Measurements from ENCODE around the gene TRPM6.

TRPM6 gene

GRCh38 chr9:74728176-74728575, 159.5 kb downstream of the TRPM6 start:
- peaks cover 0 to 5% of the 10 kb centered on the region in 2 donors for H3K36me3 ChIP-seq (ENCODE audit: control insufficient read depth in 2 of 2, insufficient read depth in 2 of 2, low read length in 2 of 2)
- H3K9me3 ChIP-seq (ENCODE audit: control insufficient read depth in 2 of 2, low read length in 2 of 2): no peaks in the 10 kb centered on the region
- no peak overlapping the region for H3K27ac ChIP-seq (ENCODE audit: low read depth in 2 of 2, low read length in 2 of 2)
- no peaks in the 10 kb centered on the region for H3K4me1 ChIP-seq (ENCODE audit: control insufficient read depth in 2 of 2, insufficient read depth in 2 of 2, low read length in 2 of 2)
- no peak overlapping the region for H3K4me3 ChIP-seq (ENCODE audit: low read length in 2 of 2)
- no peaks in the 10 kb centered on the region for H3K27me3 ChIP-seq (ENCODE audit: control insufficient read depth in 2 of 2, insufficient read depth in 2 of 2, low read length in 2 of 2)
- no peak overlapping the region for H3K9ac ChIP-seq (ENCODE audit: low read depth in 1 of 2, low read length in 2 of 2)

- Histone ChIP-seq H3K9ac (ENCODE audit: low read depth in 1 of 2, low read length in 2 of 2) (no peak overlapping the region), H3K4me3 (ENCODE audit: low read length in 2 of 2) (no peak overlapping the region), H3K4me1 (ENCODE audit: control insufficient read depth in 2 of 2, insufficient read depth in 2 of 2, low read length in 2 of 2) (no peaks in the 10 kb centered on the region), H3K9me3 (ENCODE audit: control insufficient read depth in 2 of 2, low read length in 2 of 2) (no peaks in the 10 kb centered on the region), H3K27ac (ENCODE audit: low read depth in 2 of 2, low read length in 2 of 2) (no peak overlapping the region), H3K27me3 (ENCODE audit: control insufficient read depth in 2 of 2, insufficient read depth in 2 of 2, low read length in 2 of 2) (no peaks in the 10 kb centered on the region), H3K36me3 (ENCODE audit: control insufficient read depth in 2 of 2, insufficient read depth in 2 of 2, low read length in 2 of 2) (peaks cover 0 to 5% of the 10 kb centered on the region in 2 donors)
Observed at GRCh38 chr9:74726581-74726980, 161.1 kb downstream of the TRPM6 start.

GRCh38 chr9:74724317-74724716, 163.4 kb downstream of the TRPM6 start:
- Histone ChIP-seq H3K27me3 (ENCODE audit: control insufficient read depth in 2 of 2, insufficient read depth in 2 of 2, low read length in 2 of 2) (no peaks in the 10 kb centered on the region), H3K9me3 (ENCODE audit: control insufficient read depth in 2 of 2, low read length in 2 of 2) (no peaks in the 10 kb centered on the region), H3K9ac (ENCODE audit: low read depth in 1 of 2, low read length in 2 of 2) (no peak overlapping the region), H3K36me3 (ENCODE audit: control insufficient read depth in 2 of 2, insufficient read depth in 2 of 2, low read length in 2 of 2) (peaks cover 0 to 5% of the 10 kb centered on the region in 2 donors), H3K4me1 (ENCODE audit: control insufficient read depth in 2 of 2, insufficient read depth in 2 of 2, low read length in 2 of 2) (no peaks in the 10 kb centered on the region), H3K4me3 (ENCODE audit: low read length in 2 of 2) (no peak overlapping the region), H3K27ac (ENCODE audit: low read depth in 2 of 2, low read length in 2 of 2) (no peak overlapping the region)

GRCh38 chr9:74721696-74722660, 165.7 kb downstream of the TRPM6 start:
- H3K27me3 ChIP-seq (ENCODE audit: control insufficient read depth in 2 of 2, insufficient read depth in 2 of 2, low read length in 2 of 2): no peaks in the 10 kb centered on the region
- H3K27ac ChIP-seq (ENCODE audit: low read depth in 2 of 2, low read length in 2 of 2): no peak overlapping the region
- no peak overlapping the region for H3K9ac ChIP-seq (ENCODE audit: low read depth in 1 of 2, low read length in 2 of 2)
- no peaks in the 10 kb centered on the region for H3K9me3 ChIP-seq (ENCODE audit: control insufficient read depth in 2 of 2, low read length in 2 of 2)
- peaks cover 0 to 2% of the 10 kb centered on the region in 2 donors for H3K36me3 ChIP-seq (ENCODE audit: control insufficient read depth in 2 of 2, insufficient read depth in 2 of 2, low read length in 2 of 2)
- H3K4me3 ChIP-seq (ENCODE audit: low read length in 2 of 2): no peak overlapping the region
- no peaks in the 10 kb centered on the region for H3K4me1 ChIP-seq (ENCODE audit: control insufficient read depth in 2 of 2, insufficient read depth in 2 of 2, low read length in 2 of 2)

GRCh38 chr9:74719306-74719705, 168.4 kb downstream of the TRPM6 start:
- H3K36me3 ChIP-seq (ENCODE audit: control insufficient read depth in 2 of 2, insufficient read depth in 2 of 2, low read length in 2 of 2): no peaks in the 10 kb centered on the region
- no peaks in the 10 kb centered on the region for H3K9me3 ChIP-seq (ENCODE audit: control insufficient read depth in 2 of 2, low read length in 2 of 2)
- H3K9ac ChIP-seq (ENCODE audit: low read depth in 1 of 2, low read length in 2 of 2): no peak overlapping the region
- H3K4me3 ChIP-seq (ENCODE audit: low read length in 2 of 2): no peak overlapping the region
- H3K4me1 ChIP-seq (ENCODE audit: control insufficient read depth in 2 of 2, insufficient read depth in 2 of 2, low read length in 2 of 2): no peaks in the 10 kb centered on the region
- no peak overlapping the region for H3K27ac ChIP-seq (ENCODE audit: low read depth in 2 of 2, low read length in 2 of 2)
- no peaks in the 10 kb centered on the region for H3K27me3 ChIP-seq (ENCODE audit: control insufficient read depth in 2 of 2, insufficient read depth in 2 of 2, low read length in 2 of 2)

- Histone ChIP-seq H3K4me3 (ENCODE audit: low read length in 2 of 2) (no peak overlapping the region), H3K9ac (ENCODE audit: low read depth in 1 of 2, low read length in 2 of 2) (no peak overlapping the region), H3K9me3 (ENCODE audit: control insufficient read depth in 2 of 2, low read length in 2 of 2) (no peaks in the 10 kb centered on the region), H3K27me3 (ENCODE audit: control insufficient read depth in 2 of 2, insufficient read depth in 2 of 2, low read length in 2 of 2) (no peaks in the 10 kb centered on the region), H3K27ac (ENCODE audit: low read depth in 2 of 2, low read length in 2 of 2) (no peak overlapping the region), H3K36me3 (ENCODE audit: control insufficient read depth in 2 of 2, insufficient read depth in 2 of 2, low read length in 2 of 2) (no peaks in the 10 kb centered on the region), H3K4me1 (ENCODE audit: control insufficient read depth in 2 of 2, insufficient read depth in 2 of 2, low read length in 2 of 2) (no peaks in the 10 kb centered on the region)
Observed at GRCh38 chr9:74718709-74719108, 169.0 kb downstream of the TRPM6 start.

GRCh38 chr9:74711341-74711740, 176.4 kb downstream of the TRPM6 start:
- Histone ChIP-seq H3K27me3 (ENCODE audit: control insufficient read depth in 2 of 2, insufficient read depth in 2 of 2, low read length in 2 of 2) (peaks cover 0 to 2% of the 10 kb centered on the region in 2 donors), H3K9me3 (ENCODE audit: control insufficient read depth in 2 of 2, low read length in 2 of 2) (no peaks in the 10 kb centered on the region), H3K4me1 (ENCODE audit: control insufficient read depth in 2 of 2, insufficient read depth in 2 of 2, low read length in 2 of 2) (no peaks in the 10 kb centered on the region), H3K9ac (ENCODE audit: low read depth in 1 of 2, low read length in 2 of 2) (no peak overlapping the region), H3K27ac (ENCODE audit: low read depth in 2 of 2, low read length in 2 of 2) (no peak overlapping the region), H3K4me3 (ENCODE audit: low read length in 2 of 2) (no peak overlapping the region), H3K36me3 (ENCODE audit: control insufficient read depth in 2 of 2, insufficient read depth in 2 of 2, low read length in 2 of 2) (no peaks in the 10 kb centered on the region)

GRCh38 chr9:74697535-74697934, 190.2 kb downstream of the TRPM6 start:
- no peaks in the 10 kb centered on the region for H3K9me3 ChIP-seq (ENCODE audit: control insufficient read depth in 2 of 2, low read length in 2 of 2)
- H3K27ac ChIP-seq (ENCODE audit: low read depth in 2 of 2, low read length in 2 of 2): no peak overlapping the region
- H3K9ac ChIP-seq (ENCODE audit: low read depth in 1 of 2, low read length in 2 of 2): no peak overlapping the region
- H3K4me1 ChIP-seq (ENCODE audit: control insufficient read depth in 2 of 2, insufficient read depth in 2 of 2, low read length in 2 of 2): no peaks in the 10 kb centered on the region
- no peaks in the 10 kb centered on the region for H3K36me3 ChIP-seq (ENCODE audit: control insufficient read depth in 2 of 2, insufficient read depth in 2 of 2, low read length in 2 of 2)
- H3K27me3 ChIP-seq (ENCODE audit: control insufficient read depth in 2 of 2, insufficient read depth in 2 of 2, low read length in 2 of 2): no peaks in the 10 kb centered on the region
- no peak overlapping the region for H3K4me3 ChIP-seq (ENCODE audit: low read length in 2 of 2)

GRCh38 chr9:74696520-74696919, 191.2 kb downstream of the TRPM6 start:
- no peak overlapping the region for H3K27ac ChIP-seq (ENCODE audit: low read depth in 2 of 2, low read length in 2 of 2)
- H3K4me1 ChIP-seq (ENCODE audit: control insufficient read depth in 2 of 2, insufficient read depth in 2 of 2, low read length in 2 of 2): no peaks in the 10 kb centered on the region
- no peak overlapping the region for H3K9ac ChIP-seq (ENCODE audit: low read depth in 1 of 2, low read length in 2 of 2)
- H3K36me3 ChIP-seq (ENCODE audit: control insufficient read depth in 2 of 2, insufficient read depth in 2 of 2, low read length in 2 of 2): no peaks in the 10 kb centered on the region
- H3K27me3 ChIP-seq (ENCODE audit: control insufficient read depth in 2 of 2, insufficient read depth in 2 of 2, low read length in 2 of 2): no peaks in the 10 kb centered on the region
- no peak overlapping the region for H3K4me3 ChIP-seq (ENCODE audit: low read length in 2 of 2)
- no peaks in the 10 kb centered on the region for H3K9me3 ChIP-seq (ENCODE audit: control insufficient read depth in 2 of 2, low read length in 2 of 2)

GRCh38 chr9:74691058-74691457, 196.7 kb downstream of the TRPM6 start:
- Histone ChIP-seq H3K4me1 (ENCODE audit: control insufficient read depth in 2 of 2, insufficient read depth in 2 of 2, low read length in 2 of 2) (no peaks in the 10 kb centered on the region), H3K4me3 (ENCODE audit: low read length in 2 of 2) (no peak overlapping the region), H3K36me3 (ENCODE audit: control insufficient read depth in 2 of 2, insufficient read depth in 2 of 2, low read length in 2 of 2) (no peaks in the 10 kb centered on the region), H3K9me3 (ENCODE audit: control insufficient read depth in 2 of 2, low read length in 2 of 2) (no peaks in the 10 kb centered on the region), H3K9ac (ENCODE audit: low read depth in 1 of 2, low read length in 2 of 2) (no peak overlapping the region), H3K27ac (ENCODE audit: low read depth in 2 of 2, low read length in 2 of 2) (no peak overlapping the region), H3K27me3 (ENCODE audit: control insufficient read depth in 2 of 2, insufficient read depth in 2 of 2, low read length in 2 of 2) (no peaks in the 10 kb centered on the region)

Data from mucosa of rectum (tissue), 2 donors.